Suppressor macrophage treated with lipopolysaccharide for 1 hour (primary cell): ENCODE data around the gene SMARCAD1.
"Not testable (repeated sequence)": the region's sequence is repeated elsewhere in the genome, so short reads cannot be mapped to it uniquely, and the experiment has no call there.

Experiments
- DNase-seq, 3 donors: peaks; one replicate each; pipeline ENCODE4 v3.0.0-alpha.2; 2020 to 2022

SMARCAD1 gene

GRCh38 chr4:94228493-94229216 is 21.0 kb downstream of the SMARCAD1 start:
- no peak for DNase-seq

- no peak for DNase-seq
Measured at GRCh38 chr4:94232519-94232918, 24.9 kb downstream of the SMARCAD1 start.

GRCh38 chr4:94235825-94236224 is 28.2 kb downstream of the SMARCAD1 start:
- DNase-seq = no peak

- DNase-seq = no peak
Measured at GRCh38 chr4:94237271-94237670, 29.6 kb downstream of the SMARCAD1 start.

GRCh38 chr4:94238160-94238559 is 30.5 kb downstream of the SMARCAD1 start:
- no peak for DNase-seq

GRCh38 chr4:94240384-94240783 is 32.7 kb downstream of the SMARCAD1 start:
- no peak for DNase-seq

GRCh38 chr4:94244087-94244828 is 36.6 kb downstream of the SMARCAD1 start:
- no peak for DNase-seq

GRCh38 chr4:94244829-94245185 is 37.1 kb downstream of the SMARCAD1 start:
- no peak for DNase-seq

GRCh38 chr4:94251094-94251493 is 43.4 kb downstream of the SMARCAD1 start:
- no peak for DNase-seq

GRCh38 chr4:94253036-94253435 is 45.4 kb downstream of the SMARCAD1 start:
- no peak for DNase-seq

- DNase-seq = no peak
Measured at GRCh38 chr4:94256144-94256783, 48.6 kb downstream of the SMARCAD1 start.

GRCh38 chr4:94256828-94257227 is 49.2 kb downstream of the SMARCAD1 start:
- peak in 1 of 3 donors; percentile 4 for DNase-seq

- no peak for DNase-seq
Measured at GRCh38 chr4:94262163-94263016, 54.7 kb downstream of the SMARCAD1 start.

GRCh38 chr4:94267037-94267436 is 59.4 kb downstream of the SMARCAD1 start:
- no peak for DNase-seq

- DNase-seq = no peak
Measured at GRCh38 chr4:94271248-94271647, 63.6 kb downstream of the SMARCAD1 start.

GRCh38 chr4:94274912-94275311 is 67.2 kb downstream of the SMARCAD1 start:
- DNase-seq = no peak

- no peak for DNase-seq
Measured at GRCh38 chr4:94276204-94276603, 68.5 kb downstream of the SMARCAD1 start.

- DNase-seq = no peak
Measured at GRCh38 chr4:94277534-94277933, 69.9 kb downstream of the SMARCAD1 start.

GRCh38 chr4:94278781-94279180 is 71.1 kb downstream of the SMARCAD1 start:
- DNase-seq = no peak

- no peak for DNase-seq
Measured at GRCh38 chr4:94284889-94285288, 77.2 kb downstream of the SMARCAD1 start.

GRCh38 chr4:94285666-94286065 is 78.0 kb downstream of the SMARCAD1 start:
- no peak for DNase-seq

GRCh38 chr4:94290245-94290644 is 82.6 kb downstream of the SMARCAD1 start:
- no peak for DNase-seq

- not testable (repeated sequence) for DNase-seq
Measured at GRCh38 chr4:94293981-94294380, 86.3 kb downstream of the SMARCAD1 start.
